ENCODE data around the gene MAPK1.
"Not testable (repeated sequence)": the region's sequence is repeated elsewhere in the genome, so short reads cannot be mapped to it uniquely, and the experiment has no call there.

MAPK1 gene

DNA sequence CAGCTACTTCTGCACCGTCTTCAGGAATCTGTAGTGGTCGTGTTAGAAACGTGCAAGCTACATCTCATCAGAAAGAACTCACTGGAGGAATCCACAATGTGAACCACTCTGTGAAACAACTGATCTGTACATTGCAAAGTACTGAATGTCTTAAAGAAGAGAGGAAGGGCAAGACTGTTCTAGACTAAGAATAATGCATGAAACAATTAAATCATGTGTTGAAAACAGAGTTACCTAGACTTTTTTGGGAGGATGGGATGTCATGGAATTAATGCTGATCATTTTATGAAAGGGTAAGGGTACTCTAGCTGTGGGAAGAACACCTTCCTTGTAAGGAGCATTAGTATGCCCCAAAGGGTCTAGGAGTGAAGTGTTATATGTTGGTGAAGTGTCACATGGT, 71.2 kb downstream of the MAPK1 start:
- no peak for DNase-seq (ENCODE audit: low read depth)
- H3K4me3 ChIP-seq (replicated peaks; ENCODE audit: low read depth, low read length), result no peak overlapping the region
- TF ChIP-seq, protein P1, sequence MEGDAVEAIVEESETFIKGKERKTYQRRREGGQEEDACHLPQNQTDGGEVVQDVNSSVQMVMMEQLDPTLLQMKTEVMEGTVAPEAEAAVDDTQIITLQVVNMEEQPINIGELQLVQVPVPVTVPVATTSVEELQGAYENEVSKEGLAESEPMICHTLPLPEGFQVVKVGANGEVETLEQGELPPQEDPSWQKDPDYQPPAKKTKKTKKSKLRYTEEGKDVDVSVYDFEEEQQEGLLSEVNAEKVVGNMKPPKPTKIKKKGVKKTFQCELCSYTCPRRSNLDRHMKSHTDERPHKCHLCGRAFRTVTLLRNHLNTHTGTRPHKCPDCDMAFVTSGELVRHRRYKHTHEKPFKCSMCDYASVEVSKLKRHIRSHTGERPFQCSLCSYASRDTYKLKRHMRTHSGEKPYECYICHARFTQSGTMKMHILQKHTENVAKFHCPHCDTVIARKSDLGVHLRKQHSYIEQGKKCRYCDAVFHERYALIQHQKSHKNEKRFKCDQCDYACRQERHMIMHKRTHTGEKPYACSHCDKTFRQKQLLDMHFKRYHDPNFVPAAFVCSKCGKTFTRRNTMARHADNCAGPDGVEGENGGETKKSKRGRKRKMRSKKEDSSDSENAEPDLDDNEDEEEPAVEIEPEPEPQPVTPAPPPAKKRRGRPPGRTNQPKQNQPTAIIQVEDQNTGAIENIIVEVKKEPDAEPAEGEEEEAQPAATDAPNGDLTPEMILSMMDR (IDR thresholded peaks at IDR 0.05; ENCODE audit: low read length, missing control alignments), result no peak

DNA sequence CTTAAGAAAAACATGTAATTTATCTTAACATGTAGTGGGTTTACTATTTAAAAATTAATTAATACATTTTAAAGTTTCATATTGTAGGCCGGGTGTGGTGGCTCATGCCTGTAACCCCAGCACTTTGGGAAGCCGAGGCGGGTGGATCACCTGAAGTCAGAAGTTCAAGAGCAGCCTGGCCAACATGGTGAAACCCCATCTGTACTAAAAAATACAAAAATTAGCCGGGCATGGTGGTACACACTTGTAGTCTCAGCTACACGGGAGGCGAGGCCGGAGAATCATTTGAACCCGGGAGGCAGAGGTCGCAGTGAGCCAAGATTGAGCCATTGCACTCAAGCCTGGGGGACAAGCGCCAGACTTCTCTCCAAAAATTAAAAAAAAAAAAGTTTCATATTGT, 73.7 kb downstream of the MAPK1 start:
- not testable (repeated sequence) for DNase-seq (ENCODE audit: low read depth)

DNA sequence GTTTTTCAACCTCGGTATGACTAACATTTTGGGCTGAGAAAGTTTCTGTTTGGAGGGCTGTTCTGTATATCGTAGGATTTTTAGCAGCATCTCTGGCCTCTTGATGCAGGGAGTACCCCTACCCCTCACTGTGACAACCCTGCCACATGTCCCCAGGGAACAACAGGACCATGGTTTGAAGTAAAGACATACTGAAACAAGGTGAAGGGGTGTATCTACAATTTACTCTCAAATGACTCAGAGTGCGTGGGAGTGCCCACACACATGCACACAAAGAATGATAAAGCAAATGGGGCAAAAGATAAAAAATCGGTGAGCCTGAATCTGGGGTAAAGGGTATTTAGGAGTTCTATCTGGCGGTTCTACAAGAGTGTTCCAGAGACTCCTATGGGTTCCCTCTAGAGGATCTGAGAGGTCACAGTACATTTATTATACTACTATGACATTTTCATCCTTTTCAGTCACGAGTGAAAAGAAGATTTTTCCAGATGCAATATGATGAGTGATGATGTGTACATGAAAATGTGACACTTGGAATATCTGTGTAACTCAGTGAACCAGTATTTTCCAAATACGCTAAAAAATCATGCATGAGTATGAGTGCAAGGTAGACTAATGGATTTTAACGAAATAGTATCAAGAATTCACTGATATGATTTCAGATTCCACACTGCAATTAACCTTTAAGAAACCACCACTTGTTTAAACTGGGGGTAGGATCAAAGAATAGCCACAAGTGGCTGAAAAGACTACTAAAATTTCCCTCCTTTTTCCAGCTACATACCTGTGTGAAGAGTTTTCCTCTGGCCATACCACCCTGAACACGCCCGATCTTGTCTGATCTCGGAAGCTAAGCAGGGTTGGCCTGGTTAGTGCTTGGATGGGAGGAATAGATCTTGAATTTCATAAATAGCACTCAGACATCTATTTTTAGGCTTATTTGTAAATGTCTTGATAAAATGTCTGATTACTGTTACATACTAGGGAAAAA, 75.5 kb downstream of the MAPK1 start:
- TF ChIP-seq, protein P1 (IDR thresholded peaks at IDR 0.05; ENCODE audit: low read length, missing control alignments), result no peak
- DNase-seq (ENCODE audit: low read depth), result peak; percentile 30
- no peak overlapping the region for H3K4me3 ChIP-seq (replicated peaks; ENCODE audit: low read depth, low read length)

More for the DNA sequence above, 73.7 kb downstream of the MAPK1 start:
- not testable (repeated sequence) for H3K4me3 ChIP-seq (replicated peaks; ENCODE audit: low read depth, low read length)

DNA sequence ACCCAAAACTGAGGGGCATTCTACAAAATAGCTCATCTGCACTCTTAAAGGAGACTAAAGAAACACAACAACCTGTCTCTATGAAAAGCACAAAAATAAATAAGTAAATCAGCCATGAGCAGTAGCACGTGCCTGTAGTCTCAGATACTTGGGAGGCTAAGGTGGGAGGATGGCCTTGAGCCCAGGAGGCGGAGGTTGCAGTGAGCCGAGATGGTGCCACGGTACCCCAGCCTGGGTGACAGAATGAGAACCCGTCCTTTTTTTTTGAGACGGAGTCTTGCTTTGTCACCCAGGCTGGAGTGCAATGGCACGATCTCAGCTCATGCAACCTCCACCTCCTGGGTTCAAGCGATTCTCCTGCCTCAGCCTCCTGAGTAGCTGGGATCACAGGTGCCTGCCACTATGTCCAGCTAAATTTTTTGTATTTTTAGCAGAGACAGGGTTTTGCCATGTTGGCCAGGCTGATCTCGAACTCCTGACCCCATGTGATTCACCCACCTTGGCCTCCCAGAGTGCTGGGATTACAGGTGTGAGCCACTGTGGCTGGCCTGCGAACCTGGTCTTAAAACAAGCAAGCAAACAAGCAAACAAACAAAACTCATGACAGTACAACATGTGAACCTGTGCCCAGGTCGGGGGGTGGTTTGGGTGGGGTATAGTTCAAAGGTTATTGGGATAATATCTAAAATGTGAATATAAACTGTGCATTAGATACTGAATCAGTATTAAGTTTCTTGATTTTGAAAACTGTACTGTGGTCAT, 76.4 kb downstream of the MAPK1 start:
- not testable (repeated sequence) for H3K4me3 ChIP-seq (replicated peaks; ENCODE audit: low read depth, low read length); DNase-seq (ENCODE audit: low read depth)

DNA sequence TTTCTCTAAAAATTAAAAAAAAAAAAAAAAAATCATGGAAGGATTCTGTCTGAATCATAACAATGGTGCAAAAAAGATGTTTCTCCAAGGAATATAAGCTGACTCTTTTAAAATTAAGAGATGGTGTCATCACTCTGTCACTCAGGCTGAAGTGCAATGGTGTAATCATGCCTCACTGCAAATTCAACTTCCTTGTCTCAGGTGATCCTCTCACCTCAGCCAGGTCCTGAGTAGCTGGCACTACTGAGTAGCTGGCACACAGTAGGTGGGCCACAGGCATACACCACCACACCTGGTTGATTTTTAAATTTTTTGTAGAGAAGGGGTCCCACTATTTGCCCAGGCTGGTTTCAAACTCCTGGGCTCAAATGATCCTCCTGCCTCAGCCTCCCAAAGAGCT, 77.1 kb downstream of the MAPK1 start:
- no peak for DNase-seq (ENCODE audit: low read depth)
- H3K4me3 ChIP-seq (replicated peaks; ENCODE audit: low read depth, low read length), result no peak overlapping the region
- TF ChIP-seq, protein P1 (IDR thresholded peaks at IDR 0.05; ENCODE audit: low read length, missing control alignments), result no peak

DNA sequence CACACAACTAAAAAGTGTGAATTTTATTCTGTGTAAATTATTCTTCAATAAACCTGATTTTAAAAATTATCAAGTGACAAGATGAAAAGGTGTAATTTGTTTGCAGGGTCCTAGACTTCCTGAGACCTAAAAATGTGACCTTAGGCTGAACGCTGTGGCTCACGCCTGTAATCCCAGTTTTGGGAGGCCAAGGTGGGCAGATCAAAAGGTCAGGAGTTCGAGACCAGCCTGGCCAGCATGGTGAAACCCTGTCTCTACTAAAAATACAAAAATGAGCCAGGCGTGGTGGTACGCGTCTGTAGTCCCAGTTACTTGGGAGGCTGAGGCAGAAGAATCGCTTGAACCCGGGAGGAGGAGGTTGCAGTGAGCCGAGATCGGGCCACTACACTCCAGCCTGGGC, 79.9 kb downstream of the MAPK1 start:
- not testable (repeated sequence) for H3K4me3 ChIP-seq (replicated peaks; ENCODE audit: low read depth, low read length); DNase-seq (ENCODE audit: low read depth)

DNA sequence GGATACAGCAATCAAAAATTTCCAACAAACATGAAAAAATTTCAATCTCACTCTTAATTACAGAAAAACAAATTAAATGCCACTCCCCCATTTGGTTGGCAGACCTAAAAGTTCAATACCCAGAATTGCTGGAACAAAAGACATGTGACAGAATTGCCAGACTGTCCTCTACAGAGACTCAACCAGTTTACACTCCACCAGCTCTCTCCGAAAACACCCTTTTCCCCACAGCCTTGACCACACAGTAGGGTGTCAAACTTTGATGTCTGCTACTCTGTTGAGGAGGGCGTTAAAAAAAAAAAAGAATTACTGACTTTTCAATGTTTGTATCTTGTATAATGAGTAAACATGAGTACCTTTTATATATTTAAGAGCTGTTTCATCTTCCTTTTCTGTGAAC, 87.2 kb downstream of the MAPK1 start:
- TF ChIP-seq, protein P1 (IDR thresholded peaks at IDR 0.05; ENCODE audit: low read length, missing control alignments), result no peak
- no peak for DNase-seq (ENCODE audit: low read depth)
- H3K4me3 ChIP-seq (replicated peaks; ENCODE audit: low read depth, low read length), result no peak overlapping the region

DNA sequence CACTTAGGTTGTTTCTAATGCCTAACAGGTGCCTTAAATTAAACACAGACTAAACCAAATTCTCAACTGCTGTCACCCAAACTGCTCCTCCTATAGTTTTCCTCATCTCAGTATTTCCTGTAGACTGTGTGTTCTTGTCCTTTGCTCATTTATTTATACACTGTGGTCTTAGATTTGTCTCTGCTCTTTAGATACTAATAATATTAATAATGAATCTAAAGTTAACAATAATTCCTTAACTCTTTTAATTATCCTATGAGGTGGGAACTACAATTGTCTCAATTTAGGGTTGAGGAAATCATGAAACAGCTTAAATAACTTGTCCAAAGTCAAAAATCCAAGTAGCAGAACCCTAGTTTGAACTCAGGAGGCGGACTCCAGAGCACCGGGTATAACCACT, 88.0 kb downstream of the MAPK1 start:
- DNase-seq (ENCODE audit: low read depth), result no peak
- H3K4me3 ChIP-seq (replicated peaks; ENCODE audit: low read depth, low read length), result no peak overlapping the region
- TF ChIP-seq, protein P1 (IDR thresholded peaks at IDR 0.05; ENCODE audit: low read length, missing control alignments), result no peak
